Activated naive CD4-positive, alpha-beta T cell treated with anti-CD3 and anti-CD28 coated beads, Interleukin-2, amount 50 U/mL, for 72 hours (primary cell): ENCODE results near the gene SAFB. TPM values are rescaled to one million over a fixed set of nuclear protein-coding genes. Genes with fewer than 3 reads are reported as not detected.
A peak's percentile ranks its signal among the peaks of the same experiment; 100 is the strongest.
"Not testable (repeated sequence)": the region's sequence is repeated elsewhere in the genome, so short reads cannot be mapped to it uniquely, and the experiment has no call there.

Source experiments
- ATAC-seq, 2 donors: fragments of 150-1000 bp; cut with Tn5 transposase; 2 replicates each; pipeline ENCODE4 v1.10.0; 2021; ENCODE audit warnings: mild to moderate bottlenecking in 2 of 2, moderate library complexity in 2 of 2
- DNase-seq, 2 donors: peaks; one replicate each; pipeline ENCODE4 v3.0.0; 2021 to 2022; ENCODE audit warnings: low spot score in 2 of 2
- H3K27ac Mint-ChIP-seq, 2 donors: one replicate each; pipeline ENCODE4 v1.8.0; 2022; ENCODE audit warnings: mild to moderate bottlenecking in 2 of 2, mixed read lengths in 2 of 2
- H3K36me3 Mint-ChIP-seq, 2 donors: one replicate each; pipeline ENCODE4 v1.8.0; 2022; ENCODE audit warnings: mixed read lengths in 2 of 2
- H3K9me3 Mint-ChIP-seq, 2 donors: one replicate each; pipeline ENCODE4 v1.8.0; 2022; ENCODE audit warnings: mixed read lengths in 2 of 2
- total RNA-seq, 2 donors: library from RNA; stranded (reverse); gene quantifications; one replicate each; pipeline ENCODE4 v1.2.3, GENCODE V29; 2022

The SAFB gene
- total RNA-seq, 2 donors from 2014 or later, result 127 to 154 TPM

- Mint-ChIP-seq H3K36me3 (peaks cover 17 to 25% of the 10 kb centered on the region in 2 donors), H3K9me3 (no peaks in the 10 kb centered on the region), H3K27ac (peak overlapping the region in 1 of 2 donors; percentile 77)
- ATAC-seq (no peak), DNase-seq (no peak)
Observed at GRCh38 chr19:5592531-5593342, 30.1 kb upstream of the SAFB start.

- no peak for ATAC-seq
- Mint-ChIP-seq H3K36me3 (peaks cover 17 to 25% of the 10 kb centered on the region in 2 donors), H3K27ac (peak overlapping the region in 1 of 2 donors; percentile 77), H3K9me3 (no peaks in the 10 kb centered on the region)
- DNase-seq, result no peak
Observed at GRCh38 chr19:5593343-5594255, 29.3 kb upstream of the SAFB start.

- H3K36me3 Mint-ChIP-seq, result peaks cover 25 to 33% of the 10 kb centered on the region in 2 donors
Observed at GRCh38 chr19:5594521-5594950, 28.3 kb upstream of the SAFB start.

GRCh38 chr19:5595129-5595528 is 27.8 kb upstream of the SAFB start:
- peak overlapping the region; percentile 7 to 87 for H3K27ac Mint-ChIP-seq
- ATAC-seq, result no peak
- peaks cover 28 to 37% of the 10 kb centered on the region in 2 donors for H3K36me3 Mint-ChIP-seq

More at GRCh38 chr19:5594521-5594950, 28.3 kb upstream of the SAFB start:
- no peak for ATAC-seq
- DNase-seq, result no peak
- H3K9me3 Mint-ChIP-seq, result no peaks in the 10 kb centered on the region
- peak overlapping the region in 1 of 2 donors; percentile 77 for H3K27ac Mint-ChIP-seq

GRCh38 chr19:5595745-5596144 is 27.1 kb upstream of the SAFB start:
- peak overlapping the region in 1 of 2 donors; percentile 7 for H3K27ac Mint-ChIP-seq
- no peak for ATAC-seq
- H3K9me3 Mint-ChIP-seq, result no peaks in the 10 kb centered on the region
- H3K36me3 Mint-ChIP-seq, result peaks cover 34 to 40% of the 10 kb centered on the region in 2 donors
- DNase-seq, result no peak

More at GRCh38 chr19:5595129-5595528, 27.8 kb upstream of the SAFB start:
- no peaks in the 10 kb centered on the region for H3K9me3 Mint-ChIP-seq
- DNase-seq, result no peak

GRCh38 chr19:5600797-5601196 is 22.1 kb upstream of the SAFB start:
- DNase-seq (no peak), ATAC-seq (no peak)
- H3K9me3 Mint-ChIP-seq, result no peaks in the 10 kb centered on the region
- H3K36me3 Mint-ChIP-seq, result peaks cover 24 to 37% of the 10 kb centered on the region in 2 donors
- no peak overlapping the region for H3K27ac Mint-ChIP-seq

GRCh38 chr19:5603626-5604025 is 19.3 kb upstream of the SAFB start:
- ATAC-seq (no peak), DNase-seq (no peak)
- Mint-ChIP-seq H3K27ac (peak overlapping the region in 1 of 2 donors; percentile 13), H3K36me3 (peaks cover 30% of the 10 kb centered on the region in 2 donors), H3K9me3 (no peaks in the 10 kb centered on the region)

- no peak overlapping the region for H3K27ac Mint-ChIP-seq
- no peaks in the 10 kb centered on the region for H3K9me3 Mint-ChIP-seq
- peaks cover 17 to 20% of the 10 kb centered on the region in 2 donors for H3K36me3 Mint-ChIP-seq
- no peak for ATAC-seq
- no peak for DNase-seq
Observed at GRCh38 chr19:5605362-5605761, 17.5 kb upstream of the SAFB start.

- H3K36me3 Mint-ChIP-seq, result peaks cover 22 to 23% of the 10 kb centered on the region in 2 donors
- H3K27ac Mint-ChIP-seq, result peak overlapping the region in 1 of 2 donors; percentile 18
- peak in 1 of 2 donors; percentile 13 for ATAC-seq
- H3K9me3 Mint-ChIP-seq, result no peaks in the 10 kb centered on the region
- no peak for DNase-seq
Observed at GRCh38 chr19:5607318-5608275, 15.3 kb upstream of the SAFB start.

GRCh38 chr19:5608291-5608690 is 14.6 kb upstream of the SAFB start:
- H3K27ac Mint-ChIP-seq, result no peak overlapping the region
- ATAC-seq, result no peak
- no peak for DNase-seq
- peaks cover 26 to 29% of the 10 kb centered on the region in 2 donors for H3K36me3 Mint-ChIP-seq
- H3K9me3 Mint-ChIP-seq, result no peaks in the 10 kb centered on the region

- not testable (repeated sequence) for H3K27ac Mint-ChIP-seq, DNase-seq, H3K9me3 Mint-ChIP-seq, ATAC-seq
- peaks cover 30 to 34% of the 10 kb centered on the region in 2 donors for H3K36me3 Mint-ChIP-seq
Observed at GRCh38 chr19:5608766-5609165, 14.1 kb upstream of the SAFB start.

- H3K27ac Mint-ChIP-seq, result peak overlapping the region in 1 of 2 donors; percentile 47
- H3K36me3 Mint-ChIP-seq, result peaks cover 24 to 34% of the 10 kb centered on the region in 2 donors
- DNase-seq, result peak in 1 of 2 donors; percentile 43
- no peak for ATAC-seq
- no peaks in the 10 kb centered on the region for H3K9me3 Mint-ChIP-seq
Observed at GRCh38 chr19:5609881-5610448, 12.9 kb upstream of the SAFB start.

- ATAC-seq (no peak), DNase-seq (no peak)
- Mint-ChIP-seq H3K9me3 (no peaks in the 10 kb centered on the region), H3K27ac (peak overlapping the region; percentile 43 to 72), H3K36me3 (peaks cover 28 to 37% of the 10 kb centered on the region in 2 donors)
Observed at GRCh38 chr19:5612891-5613865, 9.7 kb upstream of the SAFB start.

GRCh38 chr19:5615756-5616327 is 7.0 kb upstream of the SAFB start:
- Mint-ChIP-seq H3K9me3 (no peaks in the 10 kb centered on the region), H3K36me3 (peaks cover 40 to 42% of the 10 kb centered on the region in 2 donors), H3K27ac (no peak overlapping the region)
- ATAC-seq (no peak), DNase-seq (no peak)
